GM23338 (cell line): ENCODE results near the gene PPIL1. TPM values are rescaled to one million over a fixed set of nuclear protein-coding genes. Genes with fewer than 3 reads are reported as not detected.

Source experiments
- ATAC-seq: fragments of 200-7000 bp; cut with Tn5 transposase; 3 replicates; pipeline ENCODE4 v1.9.1; 2020
- DNase-seq: peaks from one replicate; pipeline ENCODE4 v3.0.0-alpha.2; 2015; ENCODE audit warnings: low spot score
- H2AFZ ChIP-seq: fragments of 200-600 bp; sonication (generic); 2 replicates; pipeline ENCODE4 v1.8.0; 2016; ENCODE audit warnings: antibody characterized with exemption, mild to moderate bottlenecking, moderate library complexity
- H3F3A ChIP-seq: fragments of 200-600 bp; sonication (generic); replicated peaks from 2 replicates; pipeline ENCODE4 v1.8.0; 2017; ENCODE audit warnings: antibody characterized with exemption, mixed run types, low read depth
- H3K27ac ChIP-seq: fragments of 200-600 bp; sonication (generic); 2 replicates; pipeline ENCODE4 v1.6.1; 2016; ENCODE audit warnings: low read depth
- H3K27me3 ChIP-seq: fragments of 200-600 bp; sonication (generic); 2 replicates; pipeline ENCODE4 v1.8.0; 2016; ENCODE audit warnings: mild to moderate bottlenecking, mixed run types, moderate library complexity; ENCODE audit not compliant: insufficient read depth
- H3K36me3 ChIP-seq: fragments of 200-600 bp; sonication (generic); 2 replicates; pipeline ENCODE4 v1.8.0; 2016; ENCODE audit warnings: mild to moderate bottlenecking; ENCODE audit not compliant: insufficient read depth
- H3K4me1 ChIP-seq: fragments of 200-600 bp; sonication (generic); 2 replicates; pipeline ENCODE4 v1.8.0; 2016; ENCODE audit warnings: mild to moderate bottlenecking, moderate library complexity; ENCODE audit not compliant: insufficient read depth
- H3K4me2 ChIP-seq: fragments of 200-600 bp; sonication (generic); 2 replicates; pipeline ENCODE4 v1.7.1; 2017; ENCODE audit warnings: mixed run types
- H3K4me3 ChIP-seq: fragments of 200-600 bp; sonication (generic); 2 replicates; pipeline ENCODE4 v1.6.1; 2016; ENCODE audit warnings: mixed run types
- H3K79me2 ChIP-seq: fragments of 200-600 bp; sonication (generic); replicated peaks from 2 replicates; pipeline ENCODE4 v1.8.0; 2017; ENCODE audit warnings: mild to moderate bottlenecking; ENCODE audit not compliant: insufficient read depth
- H3K9me2 ChIP-seq: fragments of 200-600 bp; sonication (generic); 2 replicates; pipeline ENCODE4 v1.8.0; 2017; ENCODE audit not compliant: insufficient read depth
- H4K20me1 ChIP-seq: fragments of 200-600 bp; sonication (generic); replicated peaks from 2 replicates; pipeline ENCODE4 v1.8.0; 2017; ENCODE audit warnings: mild to moderate bottlenecking; ENCODE audit not compliant: insufficient read depth
- H3K27ac Mint-ChIP-seq: 2 replicates; pipeline ENCODE4 v1.8.0; 2020; ENCODE audit warnings: inconsistent platforms, mild to moderate bottlenecking, moderate library complexity, mixed read lengths
- H3K27me3 Mint-ChIP-seq: 3 replicates; pipeline ENCODE4 v1.8.0; 2022; ENCODE audit warnings: low read depth, mild to moderate bottlenecking, moderate library complexity, mixed read lengths, inconsistent platforms; ENCODE audit not compliant: insufficient read depth, poor library complexity
- H3K36me3 Mint-ChIP-seq: 3 replicates; pipeline ENCODE4 v1.8.0; 2021; ENCODE audit warnings: low read depth, mild to moderate bottlenecking, inconsistent platforms, moderate library complexity, mixed read lengths
- H3K4me1 Mint-ChIP-seq: 3 replicates; pipeline ENCODE4 v1.8.0; 2020; ENCODE audit warnings: mild to moderate bottlenecking, inconsistent platforms, mixed read lengths
- H3K4me3 Mint-ChIP-seq: 3 replicates; pipeline ENCODE4 v1.8.0; 2021; ENCODE audit warnings: moderate library complexity, mild to moderate bottlenecking, inconsistent platforms, mixed read lengths
- H3K9me3 Mint-ChIP-seq: 3 replicates; pipeline ENCODE4 v1.8.0; 2020; ENCODE audit warnings: moderate library complexity, mild to moderate bottlenecking, inconsistent platforms, mixed read lengths
- CTCF ChIP-seq, 2 experiments: fragments of 200-600 bp in 1 of 2; sonication (generic) in 1 of 2; conservative IDR thresholded peaks; 2 replicates each; pipeline versions ENCODE4 v1.5.1 to v1.6.1; 2016 to 2017; ENCODE audit warnings: antibody characterized with exemption in 2 of 2, low read depth in 2 of 2, mild to moderate bottlenecking in 2 of 2, moderate library complexity in 1 of 2
- EZH2 ChIP-seq: fragments of 200-600 bp; sonication (generic); IDR thresholded peaks from one replicate; pipeline ENCODE4 v1.8.0; 2017; ENCODE audit warnings: antibody characterized with exemption, mild to moderate bottlenecking, low read depth; ENCODE audit not compliant: unreplicated experiment
- JUNB ChIP-seq: IDR thresholded peaks from one replicate; pipeline ENCODE4 v1.6.1; 2016; ENCODE audit warnings: antibody characterized with exemption; ENCODE audit not compliant: unreplicated experiment
- NANOG ChIP-seq: IDR thresholded peaks from 2 replicates; pipeline ENCODE4 v1.6.1; 2016; ENCODE audit warnings: antibody characterized with exemption, borderline replicate concordance
- POLR2AphosphoS5 ChIP-seq: IDR thresholded peaks from 2 replicates; pipeline ENCODE4 v1.6.1; 2016; ENCODE audit warnings: antibody characterized with exemption, low read depth
- STAT1 ChIP-seq: IDR thresholded peaks from one replicate; pipeline ENCODE4 v1.6.1; 2016; ENCODE audit warnings: antibody characterized with exemption; ENCODE audit not compliant: unreplicated experiment
- ZNF114 ChIP-seq: fragments of 250-450 bp; sonication (Bioruptor Pico); IDR thresholded peaks from 2 replicates; pipeline ENCODE4 v1.5.0; 2020; ENCODE audit warnings: mild to moderate bottlenecking, moderate library complexity
- polyA plus RNA-seq: library from polyadenylated mRNA; unstranded; fragments of >200 nt; fragmentation: Nextera tagmentation; extraction: Ambion mirVana; gene quantifications from 2 replicates; pipeline ENCODE4 v1.2.1, GENCODE V29; 2016
- total RNA-seq: library from RNA; depleted of rRNA; stranded (reverse); fragments of >200 nt; shearing (Covaris generic); gene quantifications from 2 replicates; pipeline ENCODE4 v1.2.3, GENCODE V29; 2014
- TF ChIP-seq, protein P1 (sequence below): IDR thresholded peaks from one replicate; pipeline ENCODE4 v1.6.1; 2018; ENCODE audit warnings: antibody characterized with exemption; ENCODE audit not compliant: unreplicated experiment

Gene PPIL1
- total and polyA plus RNA-seq, 2 experiments from 2014 or later: 57.3 to 79.4 TPM

DNA sequence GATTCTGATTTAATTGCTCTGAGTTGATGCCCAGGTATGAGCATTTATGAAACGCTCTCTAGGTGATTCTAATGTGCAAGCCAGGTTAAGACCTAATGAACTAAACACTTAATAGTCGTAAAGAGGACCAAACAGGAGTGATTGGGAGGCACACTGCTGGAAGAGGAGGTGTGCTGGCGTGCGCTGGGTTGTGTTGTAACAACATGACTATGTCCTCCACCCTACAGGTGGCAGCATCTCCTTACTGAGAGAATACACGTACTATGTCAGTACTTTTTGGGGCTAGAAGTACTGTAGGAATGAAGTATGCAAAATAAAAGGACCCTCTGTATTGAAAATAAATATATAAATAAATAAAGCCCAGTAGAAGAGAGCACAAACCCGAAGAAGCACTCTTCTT lies 23.0 kb upstream of the PPIL1 start:
- H3F3A ChIP-seq: no peaks in the 10 kb centered on the region
- ATAC-seq: peak; percentile 92
- no peaks in the 10 kb centered on the region for H3K79me2 ChIP-seq
- H2AFZ ChIP-seq: no peak overlapping the region
- H3K36me3 Mint-ChIP-seq: no peaks in the 10 kb centered on the region
- H3K27ac Mint-ChIP-seq: no peak overlapping the region
- no peak overlapping the region for H3K4me2 ChIP-seq
- no peaks in the 10 kb centered on the region for H3K9me3 Mint-ChIP-seq
- no peak overlapping the region for H3K4me3 ChIP-seq
- no peaks in the 10 kb centered on the region for H3K27me3 ChIP-seq
- no peaks in the 10 kb centered on the region for H3K4me1 Mint-ChIP-seq
- H3K27me3 Mint-ChIP-seq: peaks cover 3% of the 10 kb centered on the region
- H3K27ac ChIP-seq: no peak overlapping the region
- TF ChIP-seq CTCF (conservative IDR thresholded peaks at IDR 0.05; ENCODE audit: low read depth in 2 of 2): peak; percentile 55 to 68
- TF ChIP-seq STAT1: no peak
- H3K4me3 Mint-ChIP-seq: no peak overlapping the region
- peak; percentile 67 for DNase-seq
- H3K4me1 ChIP-seq: no peaks in the 10 kb centered on the region
- H3K9me2 ChIP-seq: no peaks in the 10 kb centered on the region
- H3K36me3 ChIP-seq: no peaks in the 10 kb centered on the region; the same call in 1 of the 2 replicates
- no peaks in the 10 kb centered on the region for H4K20me1 ChIP-seq

DNA sequence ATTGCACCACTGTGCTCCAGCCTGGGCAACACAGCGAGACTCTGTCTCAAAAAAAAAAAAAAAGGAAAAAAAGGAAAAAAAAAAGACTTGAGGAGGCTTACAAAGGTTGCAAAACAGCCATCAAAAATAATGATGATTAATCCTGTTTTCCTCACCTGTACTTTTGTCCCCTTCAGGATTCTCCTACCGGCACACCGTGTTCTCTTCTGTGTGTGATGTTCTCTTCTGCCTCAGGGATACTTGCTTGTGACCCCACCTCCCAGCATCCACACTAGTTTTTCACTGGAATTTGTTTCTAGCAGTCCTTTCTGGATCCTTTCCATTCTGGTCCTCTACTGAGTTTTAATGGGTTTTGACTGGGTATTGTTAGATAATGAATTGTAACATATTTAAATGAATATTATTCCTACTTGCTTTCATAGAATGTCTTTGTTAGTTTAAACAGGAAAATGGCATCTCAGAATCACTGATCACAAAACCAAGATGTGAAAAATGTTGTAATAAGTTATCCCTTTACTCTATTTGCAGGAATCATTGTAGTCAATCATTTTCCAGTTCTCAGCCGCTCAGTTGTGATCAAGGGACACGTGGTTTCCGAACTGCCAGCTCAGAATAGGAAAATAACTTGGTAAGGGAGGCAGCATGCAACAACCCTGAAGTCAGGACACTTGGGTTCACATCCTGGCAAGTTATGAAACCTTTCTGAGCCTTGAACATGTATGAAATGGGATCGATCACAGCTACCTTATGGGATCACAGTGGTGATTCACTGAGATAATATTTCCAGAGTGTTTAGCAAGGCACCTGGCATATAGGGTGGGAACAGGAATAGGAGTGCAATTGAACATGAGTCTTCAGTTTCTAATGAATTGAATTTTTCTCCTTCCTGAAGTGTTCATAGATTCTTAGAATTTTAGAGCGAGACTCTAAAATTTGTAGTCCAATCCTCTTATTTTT lies 19.7 kb upstream of the PPIL1 start:
- H3K27ac Mint-ChIP-seq: no peak overlapping the region
- no peak for TF ChIP-seq JUNB
- TF ChIP-seq EZH2: no peak
- TF ChIP-seq NANOG: no peak
- TF ChIP-seq CTCF (conservative IDR thresholded peaks at IDR 0.05; ENCODE audit: low read depth in 2 of 2): no peak
- TF ChIP-seq POLR2AphosphoS5: no peak
- TF ChIP-seq ZNF114 (CRISPR knock-in tag): no peak
- TF ChIP-seq, protein P1, sequence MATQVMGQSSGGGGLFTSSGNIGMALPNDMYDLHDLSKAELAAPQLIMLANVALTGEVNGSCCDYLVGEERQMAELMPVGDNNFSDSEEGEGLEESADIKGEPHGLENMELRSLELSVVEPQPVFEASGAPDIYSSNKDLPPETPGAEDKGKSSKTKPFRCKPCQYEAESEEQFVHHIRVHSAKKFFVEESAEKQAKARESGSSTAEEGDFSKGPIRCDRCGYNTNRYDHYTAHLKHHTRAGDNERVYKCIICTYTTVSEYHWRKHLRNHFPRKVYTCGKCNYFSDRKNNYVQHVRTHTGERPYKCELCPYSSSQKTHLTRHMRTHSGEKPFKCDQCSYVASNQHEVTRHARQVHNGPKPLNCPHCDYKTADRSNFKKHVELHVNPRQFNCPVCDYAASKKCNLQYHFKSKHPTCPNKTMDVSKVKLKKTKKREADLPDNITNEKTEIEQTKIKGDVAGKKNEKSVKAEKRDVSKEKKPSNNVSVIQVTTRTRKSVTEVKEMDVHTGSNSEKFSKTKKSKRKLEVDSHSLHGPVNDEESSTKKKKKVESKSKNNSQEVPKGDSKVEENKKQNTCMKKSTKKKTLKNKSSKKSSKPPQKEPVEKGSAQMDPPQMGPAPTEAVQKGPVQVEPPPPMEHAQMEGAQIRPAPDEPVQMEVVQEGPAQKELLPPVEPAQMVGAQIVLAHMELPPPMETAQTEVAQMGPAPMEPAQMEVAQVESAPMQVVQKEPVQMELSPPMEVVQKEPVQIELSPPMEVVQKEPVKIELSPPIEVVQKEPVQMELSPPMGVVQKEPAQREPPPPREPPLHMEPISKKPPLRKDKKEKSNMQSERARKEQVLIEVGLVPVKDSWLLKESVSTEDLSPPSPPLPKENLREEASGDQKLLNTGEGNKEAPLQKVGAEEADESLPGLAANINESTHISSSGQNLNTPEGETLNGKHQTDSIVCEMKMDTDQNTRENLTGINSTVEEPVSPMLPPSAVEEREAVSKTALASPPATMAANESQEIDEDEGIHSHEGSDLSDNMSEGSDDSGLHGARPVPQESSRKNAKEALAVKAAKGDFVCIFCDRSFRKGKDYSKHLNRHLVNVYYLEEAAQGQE: no peak

More for the DNA sequence above, 19.7 kb upstream of the PPIL1 start:
- no peak overlapping the region for H3K4me2 ChIP-seq
- no peaks in the 10 kb centered on the region for H3K4me1 ChIP-seq
- H3K79me2 ChIP-seq: no peaks in the 10 kb centered on the region
- no peaks in the 10 kb centered on the region for H3K9me2 ChIP-seq
- no peak for DNase-seq
- H3F3A ChIP-seq: no peaks in the 10 kb centered on the region
- H4K20me1 ChIP-seq: no peaks in the 10 kb centered on the region
- Mint-ChIP-seq H3K4me1 (no peaks in the 10 kb centered on the region), H3K4me3 (no peak overlapping the region), H3K36me3 (no peaks in the 10 kb centered on the region), H3K27me3 (peaks cover 3% of the 10 kb centered on the region), H3K9me3 (no peaks in the 10 kb centered on the region)
- no peak overlapping the region for H2AFZ ChIP-seq
- no peaks in the 10 kb centered on the region for H3K36me3 ChIP-seq
- no peak overlapping the region for H3K27ac ChIP-seq
- no peaks in the 10 kb centered on the region for H3K27me3 ChIP-seq
- ATAC-seq: no peak
- no peak overlapping the region for H3K4me3 ChIP-seq
